Smooth muscle cell of the brain vasculature (primary cell): ENCODE measurements around the gene CRLF1.
"Not testable (repeated sequence)": the region's sequence is repeated elsewhere in the genome, so short reads cannot be mapped to it uniquely, and the experiment has no call there.

Experiments used
- DNase-seq: peaks from one replicate; pipeline ENCODE4 v3.0.0-alpha.2; 2012; ENCODE audit warnings: low read depth, low spot score

The CRLF1 gene

GRCh38 chr19:18592732-18593131 is 13.9 kb downstream of the CRLF1 start:
- not testable (repeated sequence) for DNase-seq

- DNase-seq, result no peak
These were observed 14.7 kb downstream of the CRLF1 start for GRCh38 chr19:18591735-18592385.

GRCh38 chr19:18590273-18591272 is 16.0 kb downstream of the CRLF1 start:
- no peak for DNase-seq

GRCh38 chr19:18589380-18590272 is 17.0 kb downstream of the CRLF1 start:
- no peak for DNase-seq

DNA sequence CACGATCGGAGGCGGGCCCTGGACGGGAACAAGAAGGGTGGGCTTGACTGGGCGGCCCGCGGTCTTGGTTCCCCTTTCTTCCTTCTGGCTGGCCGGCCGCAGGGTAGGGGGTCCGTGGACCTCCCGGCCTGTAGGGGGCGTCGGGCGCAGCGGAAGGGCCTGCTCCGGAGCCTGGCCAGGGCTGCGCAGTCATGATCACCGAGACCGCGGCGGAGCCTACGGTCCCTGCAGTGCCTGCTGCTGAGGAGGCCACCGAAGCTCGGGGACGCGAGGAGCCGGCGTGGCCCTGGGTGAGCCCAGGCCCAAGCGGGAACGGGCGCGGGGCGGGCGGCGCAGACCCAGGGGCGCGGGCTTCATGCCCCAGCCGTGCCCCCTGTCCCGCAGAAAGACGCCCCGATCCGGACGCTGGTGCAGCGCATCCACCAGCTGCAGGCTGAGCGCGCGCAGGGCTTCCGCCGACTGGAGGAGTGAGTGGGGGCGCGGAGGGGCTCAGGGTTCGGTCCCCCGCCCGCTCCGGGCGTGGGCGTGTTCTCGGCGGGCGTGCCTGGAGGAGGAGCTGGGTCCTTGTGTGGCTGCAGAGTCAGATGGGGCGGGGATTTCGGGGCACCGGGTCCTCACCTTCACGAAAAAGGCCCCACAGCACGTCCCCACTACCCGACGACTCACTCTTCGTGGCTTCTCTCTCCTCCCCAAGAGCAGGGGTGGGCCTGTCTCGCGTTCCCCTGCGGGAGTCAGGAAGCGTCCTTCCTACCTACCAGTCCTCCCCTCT is 17.8 kb downstream of the CRLF1 start, which contains the start of gene REX1BD:
Gene REX1BD, plus strand, starts transcription at position 188 of the 769 bp plus-strand sequence. Its CDS starts 4 bp downstream, at position 192.
- no peak for DNase-seq

DNA sequence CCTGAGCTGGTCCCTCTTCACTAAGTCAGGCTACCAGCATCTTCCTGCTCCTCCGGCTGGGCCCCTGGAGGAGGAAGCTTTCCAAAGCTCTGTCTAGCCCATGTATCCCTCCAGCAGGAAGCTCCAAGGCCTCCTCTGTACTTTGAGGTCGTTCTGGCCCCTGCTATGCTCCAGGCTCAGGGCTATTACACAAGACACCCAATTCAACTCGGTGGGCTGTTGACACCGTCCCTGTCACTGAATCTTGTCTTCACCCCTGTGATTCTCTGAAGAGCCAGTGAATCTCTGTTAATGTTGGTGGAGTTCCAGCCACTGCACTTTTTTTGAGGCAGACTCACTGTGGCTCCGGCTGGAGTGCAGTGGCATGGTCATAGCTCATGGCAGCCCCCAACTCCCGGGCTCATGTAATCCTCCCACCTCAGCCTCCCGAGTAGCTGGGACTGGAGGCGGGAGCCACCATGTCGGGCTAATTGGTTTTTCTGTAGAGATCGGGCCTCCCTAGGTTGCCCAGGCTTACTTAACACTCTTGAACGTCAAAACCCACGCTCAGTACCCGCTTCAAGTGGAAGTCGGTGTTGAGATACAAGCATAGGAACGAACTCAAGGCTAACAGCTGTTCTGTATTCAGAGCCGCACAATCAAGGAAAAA is 18.5 kb downstream of the CRLF1 start:
- DNase-seq, result no peak

DNA sequence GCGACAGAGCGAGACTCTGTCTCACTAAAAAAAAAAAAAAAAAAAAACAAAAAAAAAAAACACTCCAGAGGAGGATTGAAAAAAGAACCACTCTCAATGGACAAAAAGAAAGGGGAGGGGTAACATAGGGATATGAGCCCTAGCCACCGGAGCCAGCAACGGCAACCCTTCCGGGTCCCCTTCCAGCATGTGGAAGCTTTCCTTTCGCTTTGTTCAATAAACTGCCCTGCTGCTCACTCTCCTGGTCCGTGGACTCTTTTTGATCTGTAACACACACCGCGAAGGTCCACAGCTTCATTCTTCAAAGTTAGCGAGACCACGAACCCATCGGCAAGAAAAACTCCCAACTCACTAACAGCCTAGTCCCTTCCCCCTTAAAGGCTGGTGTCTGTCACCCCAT is 19.0 kb downstream of the CRLF1 start:
- no peak for DNase-seq

DNA sequence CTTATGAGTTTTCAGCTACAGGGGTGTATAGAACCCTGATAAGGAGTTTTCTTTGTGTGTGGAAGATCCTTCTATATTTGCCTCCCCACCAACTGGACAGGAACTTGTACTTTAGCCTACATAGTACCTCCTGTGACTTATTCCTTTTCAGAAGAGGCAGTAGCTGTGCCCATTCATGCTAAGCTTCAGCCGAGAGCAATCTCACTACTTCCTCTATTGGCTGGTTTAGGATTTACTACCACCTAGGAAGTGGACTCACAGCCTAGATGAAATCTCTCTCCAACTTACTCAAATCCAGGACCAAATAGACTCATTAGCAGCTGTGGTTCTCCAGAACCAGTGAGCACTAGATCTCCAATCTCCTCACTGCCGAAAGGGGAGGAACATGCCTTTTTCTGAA is 20.3 kb downstream of the CRLF1 start:
- no peak for DNase-seq

- DNase-seq, result no peak
These were observed 26.3 kb downstream of the CRLF1 start for GRCh38 chr19:18580311-18580710.

DNA sequence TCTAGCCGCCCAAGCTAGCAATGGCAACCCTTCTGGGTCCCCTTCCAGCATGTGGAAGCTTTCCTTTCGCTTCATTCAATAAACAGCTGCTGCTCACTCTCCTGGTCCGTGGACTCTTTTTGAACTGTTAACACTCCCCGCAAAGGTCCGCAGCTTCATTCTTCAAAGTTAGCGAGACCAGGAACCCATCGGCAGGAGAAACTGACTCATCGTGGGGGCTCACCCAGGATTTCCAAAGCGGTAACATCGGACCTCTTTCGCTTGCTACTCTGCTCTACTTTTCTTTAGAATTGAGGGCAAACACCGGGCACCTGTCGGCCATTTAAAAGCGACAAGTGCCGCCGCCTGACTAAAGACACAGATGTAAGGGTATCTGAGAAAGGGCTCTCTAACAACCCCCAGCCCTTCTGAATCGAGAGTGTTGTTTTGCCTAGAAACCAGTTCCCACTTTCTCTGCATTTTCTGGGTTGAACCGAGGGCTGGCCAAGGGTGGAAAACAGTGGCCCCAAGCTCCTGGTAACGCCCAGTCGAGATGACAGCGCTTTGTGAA is 29.2 kb downstream of the CRLF1 start:
- DNase-seq, result no peak

DNA sequence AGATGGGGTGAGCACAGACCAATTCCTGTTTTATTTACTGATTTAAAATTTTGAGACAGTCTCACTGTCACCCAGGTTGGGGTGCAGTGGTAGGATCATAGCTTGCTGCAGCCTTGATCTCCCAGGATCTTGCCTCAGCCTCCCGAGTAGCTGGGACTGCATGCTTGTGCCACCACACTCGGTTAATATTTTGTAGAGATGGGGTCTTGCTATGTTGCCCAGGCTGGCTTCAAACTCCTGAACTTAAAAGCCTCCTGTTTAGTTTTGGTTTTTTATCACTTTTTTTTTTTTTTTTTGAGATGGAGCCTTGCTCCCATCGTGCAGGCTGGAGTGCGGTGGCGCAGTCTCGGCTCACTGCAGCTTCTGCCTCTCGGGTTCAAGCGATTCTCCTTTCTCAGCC is 30.2 kb downstream of the CRLF1 start:
- no peak for DNase-seq

- no peak for DNase-seq
These were observed 31.8 kb downstream of the CRLF1 start for GRCh38 chr19:18574691-18575291.

DNA sequence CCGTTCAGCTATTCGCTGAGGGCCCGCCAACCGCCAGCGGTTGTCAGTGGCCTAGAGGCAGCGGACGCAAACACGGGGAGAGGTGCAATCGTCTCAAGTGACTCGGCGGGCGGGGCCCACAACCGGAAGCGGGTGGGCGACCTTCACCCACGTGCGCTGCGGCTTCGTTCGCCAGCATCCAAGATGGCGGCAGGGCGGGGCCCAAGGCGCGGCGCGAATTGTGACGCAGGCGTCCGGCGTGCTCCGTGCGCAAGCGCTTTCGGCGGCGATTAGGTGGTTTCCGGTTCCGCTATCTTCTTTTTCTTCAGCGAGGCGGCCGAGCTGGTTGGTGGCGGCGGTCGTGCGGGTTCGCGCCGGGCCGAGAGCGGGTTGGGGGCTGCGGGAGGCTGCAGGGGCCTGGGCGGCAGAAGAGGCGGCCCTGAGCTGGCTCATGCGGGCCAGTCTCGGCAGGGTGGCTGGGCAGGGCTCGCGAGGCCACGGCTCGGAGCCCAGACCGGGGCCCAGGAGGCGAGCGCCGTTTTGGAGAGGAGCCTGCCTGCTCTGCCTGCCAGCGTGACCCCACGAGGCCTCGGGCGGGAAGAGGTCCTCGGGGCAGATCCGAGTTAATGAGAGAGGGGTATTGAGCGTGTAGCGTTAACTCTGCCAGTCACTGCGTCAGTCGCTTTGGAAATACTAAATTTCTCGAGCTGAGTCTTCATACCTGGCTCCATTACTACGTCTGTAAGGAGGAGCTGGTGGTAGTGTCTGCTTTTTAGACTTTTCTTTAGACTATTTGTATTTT is 34.8 kb downstream of the CRLF1 start, which contains the start of gene UBA52:
Gene UBA52, plus strand, starts transcription at position 294 of the 781 bp plus-strand sequence. CDS start 1,444 bp downstream, outside the sequence.
- DNase-seq, result peak; percentile 91

DNA sequence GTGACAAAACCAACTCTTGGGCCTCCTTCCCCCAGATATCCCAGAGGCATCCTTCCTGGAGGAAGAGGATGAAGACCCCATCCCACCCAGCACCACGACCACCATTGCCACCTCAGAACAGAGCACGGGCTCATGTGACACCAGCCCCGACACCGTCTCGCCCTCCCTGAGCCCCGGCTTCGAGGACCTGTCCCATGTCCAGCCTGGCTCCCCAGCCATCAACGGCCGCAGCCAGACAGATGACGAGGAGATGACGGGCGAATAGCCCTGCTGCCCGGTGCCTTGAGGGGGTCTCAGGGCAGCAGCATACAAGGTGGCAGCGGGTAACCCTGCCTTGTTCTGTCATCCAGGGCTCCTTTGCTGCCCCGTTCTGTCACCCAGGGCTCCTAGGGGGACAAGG is 38.2 kb downstream of the CRLF1 start:
- DNase-seq, result no peak

- no peak for DNase-seq
These were observed 39.6 kb downstream of the CRLF1 start for GRCh38 chr19:18566953-18567352.

GRCh38 chr19:18562086-18562485 is 44.5 kb downstream of the CRLF1 start:
- no peak for DNase-seq

DNA sequence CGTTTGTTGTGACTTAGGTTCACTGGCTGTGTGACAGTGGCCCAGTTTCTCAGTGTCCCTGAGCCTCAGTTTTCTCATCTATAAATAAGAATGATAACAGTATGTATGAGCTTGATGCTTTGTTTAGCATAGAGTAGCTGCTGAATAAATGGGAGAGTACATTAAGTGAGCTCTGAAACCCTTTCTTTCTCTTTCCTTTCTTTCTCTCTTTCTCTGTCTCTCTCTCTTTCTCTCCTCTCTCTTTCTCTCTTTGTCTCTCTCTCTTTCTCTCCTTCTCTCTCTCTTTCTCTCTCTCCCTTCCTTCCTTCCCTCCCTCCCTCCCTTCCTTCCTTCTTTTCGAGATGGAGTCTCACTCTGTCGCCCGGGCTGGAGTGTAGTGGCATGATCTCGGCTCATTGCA is 46.9 kb downstream of the CRLF1 start:
- DNase-seq, result no peak

DNA sequence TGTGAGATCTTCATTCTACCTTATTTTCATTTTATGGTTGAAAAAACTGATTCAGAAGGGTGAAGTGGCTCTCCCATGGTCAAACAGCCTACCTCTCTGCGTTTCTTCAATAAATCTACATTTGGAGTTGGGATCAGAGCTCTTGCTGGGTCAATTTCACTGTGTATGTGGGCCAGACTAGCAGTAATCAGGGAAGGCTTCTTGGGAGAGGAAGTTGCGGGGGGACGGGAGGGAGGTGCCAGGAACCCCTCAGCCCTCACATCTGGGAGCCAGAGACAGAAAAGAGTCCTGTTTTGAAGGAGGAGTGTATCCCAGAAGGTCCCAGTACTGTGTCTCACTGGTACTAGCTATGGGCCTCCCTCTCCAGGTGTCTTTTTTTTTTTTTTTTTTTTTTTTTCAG is 48.0 kb downstream of the CRLF1 start:
- DNase-seq, result no peak

DNA sequence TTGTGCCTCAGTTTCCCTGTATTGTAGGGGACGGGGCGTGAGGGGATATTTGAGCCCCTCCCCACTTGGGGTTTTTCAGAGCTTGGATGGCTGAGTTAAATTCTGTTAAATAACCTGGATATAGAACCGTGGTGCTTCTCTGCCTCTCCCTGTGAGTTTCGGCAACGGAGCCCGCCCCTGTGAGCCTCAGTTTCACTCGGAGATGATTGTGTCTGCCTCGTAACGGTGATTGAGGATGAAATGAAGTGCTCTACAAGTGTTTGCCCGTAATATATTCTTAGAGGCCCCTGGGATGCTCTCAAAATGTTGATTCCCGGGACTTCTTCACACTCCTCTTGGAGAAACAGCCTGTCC is 48.4 kb downstream of the CRLF1 start:
- DNase-seq, result no peak
